ENCODE results near the gene BEGAIN. TPM values are rescaled to one million over a fixed set of nuclear protein-coding genes. Genes with fewer than 3 reads are reported as not detected.

Gene BEGAIN
- total RNA-seq, 1 donor from 2014 or later = 0.54 TPM

DNA sequence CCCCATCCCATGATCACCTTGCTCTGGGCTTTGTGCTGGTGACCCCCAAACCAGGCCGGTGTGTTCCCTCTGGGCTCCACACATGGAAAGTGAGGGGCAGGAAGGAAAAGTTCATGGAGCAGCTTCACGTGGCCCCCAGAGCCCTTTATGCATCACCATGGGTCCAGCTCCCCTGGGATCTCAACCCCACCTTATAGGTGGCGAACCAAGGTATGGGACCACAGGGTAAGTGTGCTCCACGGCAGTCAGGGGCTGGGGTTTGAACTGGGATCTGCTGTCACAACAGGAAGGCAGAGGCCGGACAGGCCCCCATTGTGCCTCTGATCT is 7.4 kb upstream of the BEGAIN start:
- Mint-ChIP-seq H3K9me3 (ENCODE audit: unreplicated experiment) (no peaks in the 10 kb centered on the region), H3K4me1 (ENCODE audit: low read depth, unreplicated experiment) (no peaks in the 10 kb centered on the region), H3K36me3 (ENCODE audit: low read depth, unreplicated experiment) (peaks cover 2% of the 10 kb centered on the region), H3K4me3 (ENCODE audit: unreplicated experiment) (no peak overlapping the region), H3K27me3 (ENCODE audit: low read depth, unreplicated experiment) (peaks cover 79% of the 10 kb centered on the region), H3K27ac (ENCODE audit: unreplicated experiment) (no peak overlapping the region)
- no peak for DNase-seq (ENCODE audit: low read depth)
- no peak overlapping the region for H3K9ac ChIP-seq (ENCODE audit: low read length)
- no peaks in the 10 kb centered on the region for H3K4me1 ChIP-seq (ENCODE audit: insufficient read depth, low read length)
- H3K79me2 ChIP-seq (ENCODE audit: insufficient read depth, low read length) = no peaks in the 10 kb centered on the region
- no peak overlapping the region for H2AFZ ChIP-seq (ENCODE audit: low read depth, low read length)
- H4K20me1 ChIP-seq (ENCODE audit: insufficient read depth, low read length) = no peaks in the 10 kb centered on the region
- TF ChIP-seq, protein P1, sequence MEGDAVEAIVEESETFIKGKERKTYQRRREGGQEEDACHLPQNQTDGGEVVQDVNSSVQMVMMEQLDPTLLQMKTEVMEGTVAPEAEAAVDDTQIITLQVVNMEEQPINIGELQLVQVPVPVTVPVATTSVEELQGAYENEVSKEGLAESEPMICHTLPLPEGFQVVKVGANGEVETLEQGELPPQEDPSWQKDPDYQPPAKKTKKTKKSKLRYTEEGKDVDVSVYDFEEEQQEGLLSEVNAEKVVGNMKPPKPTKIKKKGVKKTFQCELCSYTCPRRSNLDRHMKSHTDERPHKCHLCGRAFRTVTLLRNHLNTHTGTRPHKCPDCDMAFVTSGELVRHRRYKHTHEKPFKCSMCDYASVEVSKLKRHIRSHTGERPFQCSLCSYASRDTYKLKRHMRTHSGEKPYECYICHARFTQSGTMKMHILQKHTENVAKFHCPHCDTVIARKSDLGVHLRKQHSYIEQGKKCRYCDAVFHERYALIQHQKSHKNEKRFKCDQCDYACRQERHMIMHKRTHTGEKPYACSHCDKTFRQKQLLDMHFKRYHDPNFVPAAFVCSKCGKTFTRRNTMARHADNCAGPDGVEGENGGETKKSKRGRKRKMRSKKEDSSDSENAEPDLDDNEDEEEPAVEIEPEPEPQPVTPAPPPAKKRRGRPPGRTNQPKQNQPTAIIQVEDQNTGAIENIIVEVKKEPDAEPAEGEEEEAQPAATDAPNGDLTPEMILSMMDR (IDR thresholded peaks at IDR 0.05; ENCODE audit: insufficient read depth, low read depth, low read length) = no peak
- no peak for TF ChIP-seq EZH2 (IDR thresholded peaks at IDR 0.05; ENCODE audit: insufficient read depth, low read length)
- no peak overlapping the region for H3K27ac ChIP-seq (ENCODE audit: low read depth, low read length)
- FAIRE-seq = no peak
- no peaks in the 10 kb centered on the region for H3K9me3 ChIP-seq (ENCODE audit: insufficient read depth, low read depth, low read length)
- no peaks in the 10 kb centered on the region for H3K36me3 ChIP-seq (ENCODE audit: insufficient read depth, low read length)
- H3K4me3 ChIP-seq (ENCODE audit: insufficient read depth, low read depth, low read length) = no peak overlapping the region
- no peak overlapping the region for H3K4me2 ChIP-seq (ENCODE audit: low read length)
- peaks cover 31% of the 10 kb centered on the region for H3K27me3 ChIP-seq (ENCODE audit: insufficient read depth, low read length)

DNA sequence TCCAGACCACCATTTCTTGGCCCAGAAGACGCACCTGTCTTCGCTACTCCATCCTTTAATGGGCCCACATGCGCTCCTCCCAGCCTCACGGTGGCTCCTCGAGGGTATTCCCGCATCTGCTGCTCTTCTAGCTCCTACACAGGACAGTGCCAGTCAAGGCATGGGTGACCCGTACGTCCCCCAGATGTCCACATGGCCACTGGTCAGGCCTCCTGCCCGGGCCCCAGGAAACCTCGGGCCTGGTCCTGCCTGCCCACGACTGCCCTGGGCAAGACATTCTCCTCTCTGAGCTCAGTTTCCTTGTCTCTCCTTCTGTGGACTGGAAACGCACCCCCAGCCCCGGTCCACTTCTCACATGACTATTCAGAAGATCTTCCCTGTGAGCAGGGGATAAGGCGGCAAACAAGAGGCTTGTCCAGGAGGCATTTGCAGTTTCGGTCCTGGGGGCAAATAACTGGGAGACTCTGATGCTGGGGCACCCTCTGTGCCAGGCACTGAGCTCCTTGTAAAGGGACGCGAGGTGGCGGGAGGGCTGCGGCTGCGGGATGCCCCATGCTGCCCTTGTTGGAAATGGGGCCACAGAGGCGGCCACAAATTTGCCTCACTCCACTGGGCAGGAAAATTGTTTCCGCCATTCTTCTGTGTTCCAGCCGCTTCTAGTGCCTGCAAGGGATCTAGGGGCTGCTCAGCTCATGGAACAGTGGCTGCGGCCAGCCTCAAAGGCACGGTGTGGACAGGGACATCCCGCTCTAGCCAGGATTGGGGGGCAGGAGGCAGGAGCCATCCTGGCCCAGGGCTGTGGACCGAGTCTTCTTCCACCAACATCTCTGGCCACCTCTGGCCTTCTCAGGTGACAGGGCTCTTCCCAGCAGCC is 6.8 kb upstream of the BEGAIN start:
- no peaks in the 10 kb centered on the region for H4K20me1 ChIP-seq (ENCODE audit: insufficient read depth, low read length)
- H3K9me3 Mint-ChIP-seq (ENCODE audit: unreplicated experiment) = no peaks in the 10 kb centered on the region
- TF ChIP-seq, protein P1 (IDR thresholded peaks at IDR 0.05; ENCODE audit: insufficient read depth, low read depth, low read length) = no peak
- no peak for TF ChIP-seq EZH2 (IDR thresholded peaks at IDR 0.05; ENCODE audit: insufficient read depth, low read length)
- H3K27me3 ChIP-seq (ENCODE audit: insufficient read depth, low read length) = peaks cover 29% of the 10 kb centered on the region
- H3K4me2 ChIP-seq (ENCODE audit: low read length) = no peak overlapping the region
- no peak overlapping the region for H3K4me3 Mint-ChIP-seq (ENCODE audit: unreplicated experiment)
- no peaks in the 10 kb centered on the region for H3K9me3 ChIP-seq (ENCODE audit: insufficient read depth, low read depth, low read length)
- H2AFZ ChIP-seq (ENCODE audit: low read depth, low read length) = no peak overlapping the region
- peaks cover 2% of the 10 kb centered on the region for H3K36me3 Mint-ChIP-seq (ENCODE audit: low read depth, unreplicated experiment)
- no peaks in the 10 kb centered on the region for H3K4me1 Mint-ChIP-seq (ENCODE audit: low read depth, unreplicated experiment)
- no peaks in the 10 kb centered on the region for H3K36me3 ChIP-seq (ENCODE audit: insufficient read depth, low read length)
- FAIRE-seq (no peak), DNase-seq (ENCODE audit: low read depth) (no peak)
- H3K4me3 ChIP-seq (ENCODE audit: insufficient read depth, low read depth, low read length) = no peak overlapping the region
- H3K4me1 ChIP-seq (ENCODE audit: insufficient read depth, low read length) = no peaks in the 10 kb centered on the region
- no peak overlapping the region for H3K27ac ChIP-seq (ENCODE audit: low read depth, low read length)
- no peak overlapping the region for H3K27ac Mint-ChIP-seq (ENCODE audit: unreplicated experiment)
- H3K27me3 Mint-ChIP-seq (ENCODE audit: low read depth, unreplicated experiment) = peaks cover 78% of the 10 kb centered on the region
- no peak overlapping the region for H3K9ac ChIP-seq (ENCODE audit: low read length)
- H3K79me2 ChIP-seq (ENCODE audit: insufficient read depth, low read length) = no peaks in the 10 kb centered on the region

DNA sequence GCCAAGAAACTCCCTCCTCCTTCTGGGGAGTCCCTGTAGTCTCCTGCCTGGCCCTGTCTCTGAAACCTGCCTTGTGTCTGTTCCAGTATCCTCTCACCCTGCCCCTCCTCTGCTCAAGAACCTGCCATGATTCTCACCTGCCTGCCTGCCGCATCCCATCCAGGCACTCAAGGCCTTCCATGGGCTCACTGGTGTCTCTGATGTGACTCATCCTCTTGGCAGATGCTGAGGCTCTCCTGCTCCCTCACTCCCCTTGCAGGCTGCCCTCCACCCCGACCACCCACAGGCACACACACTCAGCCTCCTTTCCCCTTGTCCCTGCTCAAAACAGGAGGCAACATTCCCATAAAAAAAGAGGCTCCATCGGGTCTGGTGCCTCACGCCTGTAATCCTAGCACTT is 5.8 kb upstream of the BEGAIN start:
- Histone ChIP-seq H4K20me1 (ENCODE audit: insufficient read depth, low read length) (no peaks in the 10 kb centered on the region), H3K9ac (ENCODE audit: low read length) (no peak overlapping the region), H3K4me3 (ENCODE audit: insufficient read depth, low read depth, low read length) (no peak overlapping the region), H3K9me3 (ENCODE audit: insufficient read depth, low read depth, low read length) (no peaks in the 10 kb centered on the region), H3K27ac (ENCODE audit: low read depth, low read length) (no peak overlapping the region), H3K27me3 (ENCODE audit: insufficient read depth, low read length) (peaks cover 26% of the 10 kb centered on the region), H3K79me2 (ENCODE audit: insufficient read depth, low read length) (no peaks in the 10 kb centered on the region), H3K36me3 (ENCODE audit: insufficient read depth, low read length) (no peaks in the 10 kb centered on the region), H3K4me1 (ENCODE audit: insufficient read depth, low read length) (no peaks in the 10 kb centered on the region), H3K4me2 (ENCODE audit: low read length) (no peak overlapping the region), H2AFZ (ENCODE audit: low read depth, low read length) (no peak overlapping the region)
- peaks cover 2% of the 10 kb centered on the region for H3K36me3 Mint-ChIP-seq (ENCODE audit: low read depth, unreplicated experiment)
- H3K27me3 Mint-ChIP-seq (ENCODE audit: low read depth, unreplicated experiment) = peaks cover 78% of the 10 kb centered on the region
- FAIRE-seq (no peak), DNase-seq (ENCODE audit: low read depth) (no peak)
- no peak overlapping the region for H3K27ac Mint-ChIP-seq (ENCODE audit: unreplicated experiment)
- no peaks in the 10 kb centered on the region for H3K9me3 Mint-ChIP-seq (ENCODE audit: unreplicated experiment)
- H3K4me1 Mint-ChIP-seq (ENCODE audit: low read depth, unreplicated experiment) = no peaks in the 10 kb centered on the region
- TF ChIP-seq EZH2 (IDR thresholded peaks at IDR 0.05; ENCODE audit: insufficient read depth, low read length) = no peak
- TF ChIP-seq, protein P1 (IDR thresholded peaks at IDR 0.05; ENCODE audit: insufficient read depth, low read depth, low read length) = no peak
- H3K4me3 Mint-ChIP-seq (ENCODE audit: unreplicated experiment) = no peak overlapping the region

Data from astrocyte (in vitro differentiated cells and primary cell).